OCI-LY1 (cell line): ENCODE measurements around the gene B9D1.

Source experiments
- CTCF ChIP-seq: fragments of 200-600 bp; sonication (generic), shearing (Covaris generic); IDR thresholded peaks from 2 replicates; pipeline ENCODE4 v1.5.1; 2017; ENCODE audit warnings: mild to moderate bottlenecking, antibody characterized with exemption, low read length, moderate library complexity, mixed read lengths
- EZH2 ChIP-seq: fragments of 200-600 bp; sonication (generic), shearing (Covaris generic); IDR thresholded peaks from 2 replicates; pipeline ENCODE4 v1.8.0; 2017; ENCODE audit warnings: borderline replicate concordance, mixed run types, mild to moderate bottlenecking, antibody characterized with exemption, low read length, moderate library complexity, mixed read lengths

GRCh38 chr17:19372011-19372370 is 9.5 kb upstream of the B9D1 start:
- TF ChIP-seq CTCF (no peak), EZH2 (no peak)
